Measurements from ENCODE around the gene CARD10. TPM values are rescaled to one million over a fixed set of nuclear protein-coding genes. Genes with fewer than 3 reads are reported as not detected.
A peak's percentile ranks its signal among the peaks of the same experiment; 100 is the strongest.

The CARD10 gene
- total RNA-seq, 1 experiment from 2014 or later = 17.7 TPM

- Histone ChIP-seq H3K4me2 (ENCODE audit: insufficient read depth, insufficient read length, low read length) (peak overlapping the region; percentile 54), H3K23ac (ENCODE audit: insufficient read length, low read depth, low read length) (no peak overlapping the region), H4K5ac (ENCODE audit: insufficient read length, low read depth, low read length) (peak overlapping the region; percentile 19), H3K14ac (ENCODE audit: insufficient read depth, low read length) (peak overlapping the region; percentile 81), H3K56ac (ENCODE audit: insufficient read length, low read depth, low read length) (no peak overlapping the region), H3K23me2 (ENCODE audit: insufficient read length, low read depth, low read length, poor library complexity, severe bottlenecking) (peaks cover 13% of the 10 kb centered on the region), H2BK20ac (ENCODE audit: low read depth, low read length, poor library complexity, severe bottlenecking) (no peak overlapping the region), H3K4ac (ENCODE audit: low read depth, low read length) (peak overlapping the region; percentile 91), H3T11ph (ENCODE audit: low read length) (no peak overlapping the region), H3K4me1 (ENCODE audit: insufficient read depth, low read length) (peaks cover under 1% of the 10 kb centered on the region; the same call in 1 of the 2 replicates), H4K91ac (ENCODE audit: insufficient read length, low read depth, low read length) (peak overlapping the region; percentile 85), H2BK12ac (ENCODE audit: insufficient read length, low read depth, low read length) (peak overlapping the region; percentile 40), H2AFZ (ENCODE audit: low read length) (no peak overlapping the region), H2BK120ac (ENCODE audit: low read depth, low read length, poor library complexity, severe bottlenecking) (peak overlapping the region; percentile 56), H3K79me2 (ENCODE audit: insufficient read depth, low read length) (no peaks in the 10 kb centered on the region; the same call in 1 of the 2 replicates), H4K20me1 (ENCODE audit: control insufficient read depth, insufficient read depth, insufficient read length) (no peaks in the 10 kb centered on the region), H3K9me3 (ENCODE audit: control insufficient read depth, low read depth, low read length) (no peaks in the 10 kb centered on the region), H4K8ac (replicated peaks; ENCODE audit: insufficient read length, low read depth, low read length) (no peak overlapping the region), H3K27me3 (ENCODE audit: insufficient read depth, low read length) (peaks cover 3% of the 10 kb centered on the region; the same call in 1 of the 2 replicates), H3K18ac (ENCODE audit: insufficient read length, low read depth, low read length) (peak overlapping the region; percentile 95), H3K27ac (ENCODE audit: insufficient read length, low read depth, low read length) (no peak overlapping the region), H3K79me1 (ENCODE audit: insufficient read depth, low read depth, low read length, poor library complexity, severe bottlenecking) (no peaks in the 10 kb centered on the region), H2BK15ac (ENCODE audit: low read depth, low read length) (no peak overlapping the region; the same call in 1 of the 2 replicates), H3K9ac (ENCODE audit: extremely low read depth, insufficient read length, low read length) (no peak overlapping the region), H2BK5ac (ENCODE audit: insufficient read length, low read length) (no peak overlapping the region), H2AK5ac (ENCODE audit: insufficient read length, low read length) (no peak overlapping the region)
- peaks cover 0 to 7% (median 2%) of the 10 kb centered on the region in 3 experiments; a peak in 3 of 7 replicates for H3K36me3 Mint-ChIP-seq (ENCODE audit: insufficient read depth in 1 of 3, low read depth in 3 of 3)
- peak overlapping the region; percentile 73 to 83 for H3K4me3 Mint-ChIP-seq
- no peaks in the 10 kb centered on the region; a peak in 1 of 5 replicates for H3K9me3 Mint-ChIP-seq
- peak overlapping the region in 1 of 3 experiments; percentile 81; a peak in 1 of 7 replicates for H3K27ac Mint-ChIP-seq
- H3K4me1 Mint-ChIP-seq = peaks cover 37 to 42% of the 10 kb centered on the region in 2 experiments
- TF ChIP-seq, protein P1, sequence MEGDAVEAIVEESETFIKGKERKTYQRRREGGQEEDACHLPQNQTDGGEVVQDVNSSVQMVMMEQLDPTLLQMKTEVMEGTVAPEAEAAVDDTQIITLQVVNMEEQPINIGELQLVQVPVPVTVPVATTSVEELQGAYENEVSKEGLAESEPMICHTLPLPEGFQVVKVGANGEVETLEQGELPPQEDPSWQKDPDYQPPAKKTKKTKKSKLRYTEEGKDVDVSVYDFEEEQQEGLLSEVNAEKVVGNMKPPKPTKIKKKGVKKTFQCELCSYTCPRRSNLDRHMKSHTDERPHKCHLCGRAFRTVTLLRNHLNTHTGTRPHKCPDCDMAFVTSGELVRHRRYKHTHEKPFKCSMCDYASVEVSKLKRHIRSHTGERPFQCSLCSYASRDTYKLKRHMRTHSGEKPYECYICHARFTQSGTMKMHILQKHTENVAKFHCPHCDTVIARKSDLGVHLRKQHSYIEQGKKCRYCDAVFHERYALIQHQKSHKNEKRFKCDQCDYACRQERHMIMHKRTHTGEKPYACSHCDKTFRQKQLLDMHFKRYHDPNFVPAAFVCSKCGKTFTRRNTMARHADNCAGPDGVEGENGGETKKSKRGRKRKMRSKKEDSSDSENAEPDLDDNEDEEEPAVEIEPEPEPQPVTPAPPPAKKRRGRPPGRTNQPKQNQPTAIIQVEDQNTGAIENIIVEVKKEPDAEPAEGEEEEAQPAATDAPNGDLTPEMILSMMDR (conservative IDR thresholded peaks at IDR 0.05) = no peak; the same call in 2 of the 3 replicates
- H3K27me3 Mint-ChIP-seq (ENCODE audit: low read depth) = peaks cover 38% of the 10 kb centered on the region
- no peak for DNase-seq
- no CpG with 5 or more reads among the region's 14 CpGs for WGBS (ENCODE audit: extremely low coverage, insufficient read length, low lambda C conversion rate)
These were observed 43.0 kb upstream of the CARD10 start for GRCh38 chr22:37562049-37562875.
